GM23338 (cell line): ENCODE data around the gene FAM83B. TPM values are rescaled to one million over a fixed set of nuclear protein-coding genes. Genes with fewer than 3 reads are reported as not detected.

Experiments used
- ATAC-seq: fragments of 200-7000 bp; cut with Tn5 transposase; 3 replicates; pipeline ENCODE4 v1.9.1; 2020
- DNase-seq: peaks from one replicate; pipeline ENCODE4 v3.0.0-alpha.2; 2015; ENCODE audit warnings: low spot score
- H2AFZ ChIP-seq: fragments of 200-600 bp; sonication (generic); 2 replicates; pipeline ENCODE4 v1.8.0; 2016; ENCODE audit warnings: antibody characterized with exemption, mild to moderate bottlenecking, moderate library complexity
- H3F3A ChIP-seq: fragments of 200-600 bp; sonication (generic); replicated peaks from 2 replicates; pipeline ENCODE4 v1.8.0; 2017; ENCODE audit warnings: antibody characterized with exemption, mixed run types, low read depth
- H3K27ac ChIP-seq: fragments of 200-600 bp; sonication (generic); 2 replicates; pipeline ENCODE4 v1.6.1; 2016; ENCODE audit warnings: low read depth
- H3K27me3 ChIP-seq: fragments of 200-600 bp; sonication (generic); 2 replicates; pipeline ENCODE4 v1.8.0; 2016; ENCODE audit warnings: mild to moderate bottlenecking, mixed run types, moderate library complexity; ENCODE audit not compliant: insufficient read depth
- H3K36me3 ChIP-seq: fragments of 200-600 bp; sonication (generic); 2 replicates; pipeline ENCODE4 v1.8.0; 2016; ENCODE audit warnings: mild to moderate bottlenecking; ENCODE audit not compliant: insufficient read depth
- H3K4me1 ChIP-seq: fragments of 200-600 bp; sonication (generic); 2 replicates; pipeline ENCODE4 v1.8.0; 2016; ENCODE audit warnings: mild to moderate bottlenecking, moderate library complexity; ENCODE audit not compliant: insufficient read depth
- H3K4me2 ChIP-seq: fragments of 200-600 bp; sonication (generic); 2 replicates; pipeline ENCODE4 v1.7.1; 2017; ENCODE audit warnings: mixed run types
- H3K4me3 ChIP-seq: fragments of 200-600 bp; sonication (generic); 2 replicates; pipeline ENCODE4 v1.6.1; 2016; ENCODE audit warnings: mixed run types
- H3K79me2 ChIP-seq: fragments of 200-600 bp; sonication (generic); replicated peaks from 2 replicates; pipeline ENCODE4 v1.8.0; 2017; ENCODE audit warnings: mild to moderate bottlenecking; ENCODE audit not compliant: insufficient read depth
- H3K9me2 ChIP-seq: fragments of 200-600 bp; sonication (generic); 2 replicates; pipeline ENCODE4 v1.8.0; 2017; ENCODE audit not compliant: insufficient read depth
- H4K20me1 ChIP-seq: fragments of 200-600 bp; sonication (generic); replicated peaks from 2 replicates; pipeline ENCODE4 v1.8.0; 2017; ENCODE audit warnings: mild to moderate bottlenecking; ENCODE audit not compliant: insufficient read depth
- H3K27ac Mint-ChIP-seq: 2 replicates; pipeline ENCODE4 v1.8.0; 2020; ENCODE audit warnings: inconsistent platforms, mild to moderate bottlenecking, moderate library complexity, mixed read lengths
- H3K27me3 Mint-ChIP-seq: 3 replicates; pipeline ENCODE4 v1.8.0; 2022; ENCODE audit warnings: low read depth, mild to moderate bottlenecking, moderate library complexity, mixed read lengths, inconsistent platforms; ENCODE audit not compliant: insufficient read depth, poor library complexity
- H3K36me3 Mint-ChIP-seq: 3 replicates; pipeline ENCODE4 v1.8.0; 2021; ENCODE audit warnings: low read depth, mild to moderate bottlenecking, inconsistent platforms, moderate library complexity, mixed read lengths
- H3K4me1 Mint-ChIP-seq: 3 replicates; pipeline ENCODE4 v1.8.0; 2020; ENCODE audit warnings: mild to moderate bottlenecking, inconsistent platforms, mixed read lengths
- H3K4me3 Mint-ChIP-seq: 3 replicates; pipeline ENCODE4 v1.8.0; 2021; ENCODE audit warnings: moderate library complexity, mild to moderate bottlenecking, inconsistent platforms, mixed read lengths
- H3K9me3 Mint-ChIP-seq: 3 replicates; pipeline ENCODE4 v1.8.0; 2020; ENCODE audit warnings: moderate library complexity, mild to moderate bottlenecking, inconsistent platforms, mixed read lengths
- ETS1 ChIP-seq: IDR thresholded peaks from 2 replicates; pipeline ENCODE4 v1.6.1; 2016; ENCODE audit warnings: antibody characterized with exemption
- EZH2phosphoT487 ChIP-seq: fragments of 200-600 bp; sonication (generic); IDR thresholded peaks from one replicate; pipeline ENCODE4 v1.8.1; 2018; ENCODE audit warnings: antibody characterized with exemption; ENCODE audit not compliant: unreplicated experiment
- REST ChIP-seq: IDR thresholded peaks from one replicate; pipeline ENCODE4 v1.6.1; 2018; ENCODE audit warnings: antibody characterized with exemption; ENCODE audit not compliant: unreplicated experiment
- STAT1 ChIP-seq: IDR thresholded peaks from one replicate; pipeline ENCODE4 v1.6.1; 2016; ENCODE audit warnings: antibody characterized with exemption; ENCODE audit not compliant: unreplicated experiment
- ZNF114 ChIP-seq: fragments of 250-450 bp; sonication (Bioruptor Pico); IDR thresholded peaks from 2 replicates; pipeline ENCODE4 v1.5.0; 2020; ENCODE audit warnings: mild to moderate bottlenecking, moderate library complexity
- ZNF462 ChIP-seq: fragments of 250-450 bp; sonication (Bioruptor Pico); IDR thresholded peaks from 2 replicates; pipeline ENCODE4 v1.5.0; 2020; ENCODE audit warnings: mild to moderate bottlenecking, moderate library complexity
- polyA plus RNA-seq: library from polyadenylated mRNA; unstranded; fragments of >200 nt; fragmentation: Nextera tagmentation; extraction: Ambion mirVana; gene quantifications from 2 replicates; pipeline ENCODE4 v1.2.1, GENCODE V29; 2016
- total RNA-seq: library from RNA; depleted of rRNA; stranded (reverse); fragments of >200 nt; shearing (Covaris generic); gene quantifications from 2 replicates; pipeline ENCODE4 v1.2.3, GENCODE V29; 2014

The FAM83B gene
- total and polyA plus RNA-seq, 2 experiments from 2014 or later = 1.4 to 7.7 TPM

- no peak for TF ChIP-seq ETS1
Observed at GRCh38 chr6:54891536-54891935, 45.0 kb downstream of the FAM83B start (continued).

GRCh38 chr6:54892831-54893230, 46.3 kb downstream of the FAM83B start:
- no peak overlapping the region for H3K27ac ChIP-seq
- no peaks in the 10 kb centered on the region for H4K20me1 ChIP-seq
- H2AFZ ChIP-seq = no peak overlapping the region
- H3K27me3 Mint-ChIP-seq = no peaks in the 10 kb centered on the region
- H3K4me3 ChIP-seq = no peak overlapping the region
- ATAC-seq = no peak
- no peaks in the 10 kb centered on the region for H3K9me2 ChIP-seq
- no peaks in the 10 kb centered on the region for H3F3A ChIP-seq
- H3K9me3 Mint-ChIP-seq = no peaks in the 10 kb centered on the region
- H3K79me2 ChIP-seq = no peaks in the 10 kb centered on the region
- H3K4me1 Mint-ChIP-seq = peaks cover 3% of the 10 kb centered on the region; the same call in 1 of the 3 replicates
- H3K27ac Mint-ChIP-seq = no peak overlapping the region
- H3K4me1 ChIP-seq = no peaks in the 10 kb centered on the region
- H3K4me2 ChIP-seq = no peak overlapping the region
- no peak overlapping the region for H3K4me3 Mint-ChIP-seq
- H3K36me3 ChIP-seq = no peaks in the 10 kb centered on the region
- no peak for DNase-seq
- H3K27me3 ChIP-seq = no peaks in the 10 kb centered on the region
- no peaks in the 10 kb centered on the region for H3K36me3 Mint-ChIP-seq
- TF ChIP-seq ZNF114 = no peak
- TF ChIP-seq STAT1 = no peak
- TF ChIP-seq EZH2phosphoT487 = no peak
- TF ChIP-seq REST = no peak
- no peak for TF ChIP-seq ZNF462 (CRISPR knock-in tag)
- no peak for TF ChIP-seq ETS1
